Neural cell (in vitro differentiated cells): ENCODE data around the gene MTMR12.

Source experiments
- EP300 ChIP-seq: fragments of 450-650 bp; conservative IDR thresholded peaks from 2 replicates; pipeline ENCODE4 v1.6.1; 2014; ENCODE audit warnings: antibody characterized with exemption, mild to moderate bottlenecking, moderate library complexity; ENCODE audit not compliant: poor library complexity, severe bottlenecking
- RAD21 ChIP-seq: fragments of 450-650 bp; conservative IDR thresholded peaks from 2 replicates; pipeline ENCODE4 v1.6.1; 2014; ENCODE audit warnings: antibody characterized with exemption, mild to moderate bottlenecking, moderate library complexity
- TAF1 ChIP-seq: IDR thresholded peaks from 2 replicates; pipeline ENCODE4 v1.6.1; 2012; ENCODE audit warnings: low read depth

GRCh38 chr5:32255540-32255900 lies 57.2 kb downstream of the MTMR12 start:
- TF ChIP-seq EP300 (no peak), TAF1 (no peak), RAD21 (no peak)
